ENCODE measurements around the gene BICC1. TPM values are rescaled to one million over a fixed set of nuclear protein-coding genes. Genes with fewer than 3 reads are reported as not detected.
A peak's percentile ranks its signal among the peaks of the same experiment; 100 is the strongest.

Gene BICC1
- total and polyA plus RNA-seq, 9 donors = 15.2 to 26.9 (median 19.7) TPM

DNA sequence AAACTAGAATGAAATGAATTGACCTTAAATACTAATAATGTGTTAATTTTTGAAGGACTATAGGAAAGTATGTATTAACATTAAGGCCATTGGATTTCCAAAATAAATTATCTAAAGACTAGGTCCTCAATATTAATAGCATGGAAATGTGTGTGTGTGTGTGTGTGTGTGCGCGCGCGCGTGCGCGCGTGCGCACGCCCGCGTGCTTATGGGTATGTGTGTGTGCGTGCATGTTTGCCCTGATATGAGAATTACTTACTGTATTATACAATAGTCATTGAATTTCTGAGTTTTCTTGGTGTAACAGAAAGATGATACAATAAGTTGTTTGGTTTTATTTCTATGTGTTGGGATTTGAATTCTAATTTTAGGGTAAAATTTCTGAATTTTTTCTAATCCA is 205.9 kb downstream of the BICC1 start:
- no CpG with 5 or more reads among the region's 13 CpGs for WGBS (ENCODE audit: insufficient coverage)
- no peaks in the 10 kb centered on the region for H3K36me3 ChIP-seq (ENCODE audit: control insufficient read depth, insufficient read depth, low read length)
- no peaks in the 10 kb centered on the region for H3K27me3 ChIP-seq (ENCODE audit: control insufficient read depth, insufficient read depth, low read length)
- DNase-seq = no peak
- no peak overlapping the region for H3K4me3 ChIP-seq (ENCODE audit: low read length)
- no peak overlapping the region for H3K27ac ChIP-seq (ENCODE audit: low read length)
- H3K4me1 ChIP-seq (ENCODE audit: control insufficient read depth, insufficient read depth, low read length) = peaks cover 9% of the 10 kb centered on the region
- H3K9me3 ChIP-seq (replicated peaks; ENCODE audit: control insufficient read depth, low read depth, low read length) = no peaks in the 10 kb centered on the region

GRCh38 chr10:58721601-58722281 is 209.1 kb downstream of the BICC1 start:
- H3K4me1 ChIP-seq (ENCODE audit: control insufficient read depth, insufficient read depth, low read length) = peaks cover 15% of the 10 kb centered on the region
- H3K27ac ChIP-seq (ENCODE audit: low read length) = peak overlapping the region; percentile 86
- no peaks in the 10 kb centered on the region for H3K9me3 ChIP-seq (replicated peaks; ENCODE audit: control insufficient read depth, low read depth, low read length)
- 15% methylated on average over 2 of the region's 4 CpGs for WGBS (ENCODE audit: insufficient coverage)
- H3K36me3 ChIP-seq (ENCODE audit: control insufficient read depth, insufficient read depth, low read length) = no peaks in the 10 kb centered on the region
- H3K4me3 ChIP-seq (ENCODE audit: low read length) = no peak overlapping the region
- no peaks in the 10 kb centered on the region for H3K27me3 ChIP-seq (ENCODE audit: control insufficient read depth, insufficient read depth, low read length)
- peak; percentile 97 for DNase-seq

- Histone ChIP-seq H3K36me3 (ENCODE audit: control insufficient read depth, insufficient read depth, low read length) (no peaks in the 10 kb centered on the region), H3K27me3 (ENCODE audit: control insufficient read depth, insufficient read depth, low read length) (no peaks in the 10 kb centered on the region), H3K9me3 (replicated peaks; ENCODE audit: control insufficient read depth, low read depth, low read length) (no peaks in the 10 kb centered on the region), H3K27ac (ENCODE audit: low read length) (peak overlapping the region; percentile 86), H3K4me1 (ENCODE audit: control insufficient read depth, insufficient read depth, low read length) (peaks cover 15% of the 10 kb centered on the region), H3K4me3 (ENCODE audit: low read length) (no peak overlapping the region)
- DNase-seq = peak; percentile 87
- WGBS (ENCODE audit: insufficient coverage) = 27% methylated on average over 2 of the region's 2 CpGs
These were observed 210.5 kb downstream of the BICC1 start for GRCh38 chr10:58723186-58723585.

GRCh38 chr10:58723966-58724365 is 211.3 kb downstream of the BICC1 start:
- Histone ChIP-seq H3K36me3 (ENCODE audit: control insufficient read depth, insufficient read depth, low read length) (no peaks in the 10 kb centered on the region), H3K27ac (ENCODE audit: low read length) (peak overlapping the region; percentile 86), H3K4me3 (ENCODE audit: low read length) (no peak overlapping the region), H3K4me1 (ENCODE audit: control insufficient read depth, insufficient read depth, low read length) (peaks cover 15% of the 10 kb centered on the region), H3K27me3 (ENCODE audit: control insufficient read depth, insufficient read depth, low read length) (no peaks in the 10 kb centered on the region), H3K9me3 (replicated peaks; ENCODE audit: control insufficient read depth, low read depth, low read length) (peaks cover 2% of the 10 kb centered on the region)
- DNase-seq = peak; percentile 92
- no CpG with 5 or more reads among the region's 1 CpG for WGBS (ENCODE audit: insufficient coverage)

GRCh38 chr10:58724781-58725180 is 212.1 kb downstream of the BICC1 start:
- H3K4me3 ChIP-seq (ENCODE audit: low read length) = no peak overlapping the region
- WGBS (ENCODE audit: insufficient coverage) = 100% methylated on average over 1 of the region's 5 CpGs
- H3K27ac ChIP-seq (ENCODE audit: low read length) = peak overlapping the region; percentile 86
- DNase-seq = no peak
- H3K27me3 ChIP-seq (ENCODE audit: control insufficient read depth, insufficient read depth, low read length) = no peaks in the 10 kb centered on the region
- peaks cover 4% of the 10 kb centered on the region for H3K9me3 ChIP-seq (replicated peaks; ENCODE audit: control insufficient read depth, low read depth, low read length)
- H3K36me3 ChIP-seq (ENCODE audit: control insufficient read depth, insufficient read depth, low read length) = no peaks in the 10 kb centered on the region
- peaks cover 15% of the 10 kb centered on the region for H3K4me1 ChIP-seq (ENCODE audit: control insufficient read depth, insufficient read depth, low read length)

- no peaks in the 10 kb centered on the region for H3K36me3 ChIP-seq (ENCODE audit: control insufficient read depth, insufficient read depth, low read length)
- DNase-seq = no peak
These were observed 213.2 kb downstream of the BICC1 start for GRCh38 chr10:58725901-58726300.

DNA sequence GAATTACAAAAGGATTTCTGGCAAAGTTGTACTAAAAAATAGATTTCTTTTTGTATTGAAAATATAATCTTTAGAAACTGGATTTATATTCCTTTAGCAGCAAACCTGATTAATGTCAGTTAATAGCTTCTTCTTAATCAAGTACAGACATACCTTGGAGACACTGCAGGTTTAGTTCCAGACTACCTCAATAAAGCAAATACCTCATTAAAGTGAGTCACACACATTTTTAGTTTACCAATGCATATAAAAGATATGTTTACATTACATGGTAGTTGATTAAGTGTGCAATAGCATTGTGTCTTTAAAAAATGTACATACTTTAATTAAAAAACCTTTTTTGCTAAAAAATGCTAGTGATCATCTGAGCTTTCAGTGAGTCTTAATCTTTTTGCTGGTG is 215.0 kb downstream of the BICC1 start:
- H3K4me1 ChIP-seq (ENCODE audit: control insufficient read depth, insufficient read depth, low read length) = peaks cover 6% of the 10 kb centered on the region
- H3K36me3 ChIP-seq (ENCODE audit: control insufficient read depth, insufficient read depth, low read length) = no peaks in the 10 kb centered on the region
- DNase-seq = no peak
- H3K4me3 ChIP-seq (ENCODE audit: low read length) = no peak overlapping the region
- no peak overlapping the region for H3K27ac ChIP-seq (ENCODE audit: low read length)
- H3K27me3 ChIP-seq (ENCODE audit: control insufficient read depth, insufficient read depth, low read length) = no peaks in the 10 kb centered on the region
- peaks cover 18% of the 10 kb centered on the region for H3K9me3 ChIP-seq (replicated peaks; ENCODE audit: control insufficient read depth, low read depth, low read length)

More at GRCh38 chr10:58725901-58726300, 213.2 kb downstream of the BICC1 start:
- no peak overlapping the region for H3K4me3 ChIP-seq (ENCODE audit: low read length)
- peaks cover 8% of the 10 kb centered on the region for H3K4me1 ChIP-seq (ENCODE audit: control insufficient read depth, insufficient read depth, low read length)
- H3K9me3 ChIP-seq (replicated peaks; ENCODE audit: control insufficient read depth, low read depth, low read length) = peaks cover 12% of the 10 kb centered on the region
- H3K27ac ChIP-seq (ENCODE audit: low read length) = no peak overlapping the region
- H3K27me3 ChIP-seq (ENCODE audit: control insufficient read depth, insufficient read depth, low read length) = no peaks in the 10 kb centered on the region

- Histone ChIP-seq H3K36me3 (ENCODE audit: control insufficient read depth, insufficient read depth, low read length) (no peaks in the 10 kb centered on the region), H3K9me3 (replicated peaks; ENCODE audit: control insufficient read depth, low read depth, low read length) (peaks cover 18% of the 10 kb centered on the region), H3K27ac (ENCODE audit: low read length) (no peak overlapping the region), H3K4me3 (ENCODE audit: low read length) (no peak overlapping the region), H3K4me1 (ENCODE audit: control insufficient read depth, insufficient read depth, low read length) (no peaks in the 10 kb centered on the region), H3K27me3 (ENCODE audit: control insufficient read depth, insufficient read depth, low read length) (no peaks in the 10 kb centered on the region)
- no peak for DNase-seq
- 96% methylated on average over 3 of the region's 3 CpGs for WGBS (ENCODE audit: insufficient coverage)
These were observed 218.6 kb downstream of the BICC1 start for GRCh38 chr10:58731276-58731675.

DNA sequence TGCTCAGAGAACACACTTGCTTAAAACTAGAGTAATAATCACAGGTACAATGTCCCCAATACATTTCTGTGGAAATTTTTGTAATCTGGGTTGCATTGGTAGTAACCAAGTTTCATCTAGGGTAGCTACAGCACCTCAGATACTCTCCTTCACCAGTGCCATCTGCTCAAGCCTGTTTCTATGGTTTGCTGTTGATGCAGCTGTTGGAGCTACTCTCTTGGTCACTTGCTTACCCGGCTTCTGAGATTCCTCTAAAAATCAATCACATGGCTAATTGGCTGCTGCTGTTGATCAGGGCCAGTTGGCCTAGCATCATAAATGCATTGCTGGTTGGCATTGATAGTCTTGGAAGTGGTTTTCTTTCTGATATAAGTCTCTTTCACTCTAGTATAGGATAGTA is 220.8 kb downstream of the BICC1 start:
- no peak for DNase-seq
- no peak overlapping the region for H3K27ac ChIP-seq (ENCODE audit: low read length)
- WGBS (ENCODE audit: insufficient coverage) = 80% methylated on average over 1 of the region's 1 CpG
- no peaks in the 10 kb centered on the region for H3K36me3 ChIP-seq (ENCODE audit: control insufficient read depth, insufficient read depth, low read length)
- no peak overlapping the region for H3K4me3 ChIP-seq (ENCODE audit: low read length)
- peaks cover 18% of the 10 kb centered on the region for H3K9me3 ChIP-seq (replicated peaks; ENCODE audit: control insufficient read depth, low read depth, low read length)
- H3K4me1 ChIP-seq (ENCODE audit: control insufficient read depth, insufficient read depth, low read length) = no peaks in the 10 kb centered on the region
- no peaks in the 10 kb centered on the region for H3K27me3 ChIP-seq (ENCODE audit: control insufficient read depth, insufficient read depth, low read length)

DNA sequence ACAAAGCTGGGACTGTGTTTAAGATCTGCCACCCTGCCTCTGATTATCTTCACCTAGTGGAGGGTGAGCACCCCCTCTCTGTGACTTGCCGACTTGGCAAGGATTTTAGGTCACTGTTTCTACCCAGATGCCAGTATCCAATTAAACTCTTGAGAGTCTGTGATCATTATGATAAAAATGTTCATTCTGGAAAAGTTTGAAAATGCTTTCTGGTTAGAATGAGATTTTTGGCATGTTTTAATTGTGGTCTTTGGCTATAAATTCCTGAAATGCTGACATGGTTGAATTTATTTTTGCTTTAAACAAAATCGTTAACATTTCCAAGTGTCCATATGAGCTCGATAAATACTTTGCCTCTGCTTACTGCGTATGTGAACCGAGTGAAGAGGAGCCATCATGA is 221.4 kb downstream of the BICC1 start:
- no peak for DNase-seq
- H3K27ac ChIP-seq (ENCODE audit: low read length) = peak overlapping the region; percentile 17

DNA sequence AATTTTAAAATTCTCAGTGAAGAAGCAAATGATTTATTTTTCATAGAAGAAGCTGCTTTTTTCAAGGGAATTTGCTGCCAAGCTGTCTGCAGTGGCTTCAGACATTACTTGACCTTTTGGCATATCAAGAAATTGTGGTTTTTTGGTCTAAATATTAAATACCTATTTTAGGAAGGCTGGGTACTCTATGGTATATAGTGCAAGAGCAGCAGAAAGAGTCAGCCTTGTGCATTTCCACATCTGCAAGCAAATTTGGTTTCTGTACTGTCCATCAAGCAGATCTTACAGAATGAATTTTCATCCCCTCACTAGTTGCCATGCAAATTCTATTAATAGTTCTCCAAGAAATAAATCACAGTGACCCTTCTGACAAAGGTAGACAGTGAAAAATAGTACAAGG is 222.0 kb downstream of the BICC1 start:
- Histone ChIP-seq H3K4me1 (ENCODE audit: control insufficient read depth, insufficient read depth, low read length) (no peaks in the 10 kb centered on the region), H3K27ac (ENCODE audit: low read length) (peak overlapping the region; percentile 17), H3K36me3 (ENCODE audit: control insufficient read depth, insufficient read depth, low read length) (no peaks in the 10 kb centered on the region), H3K4me3 (ENCODE audit: low read length) (no peak overlapping the region), H3K27me3 (ENCODE audit: control insufficient read depth, insufficient read depth, low read length) (no peaks in the 10 kb centered on the region), H3K9me3 (replicated peaks; ENCODE audit: control insufficient read depth, low read depth, low read length) (peaks cover 15% of the 10 kb centered on the region)
- DNase-seq = no peak

More for the DNA sequence above, 221.4 kb downstream of the BICC1 start:
- WGBS (ENCODE audit: insufficient coverage) = no CpG with 5 or more reads among the region's 5 CpGs
- Histone ChIP-seq H3K4me1 (ENCODE audit: control insufficient read depth, insufficient read depth, low read length) (no peaks in the 10 kb centered on the region), H3K27me3 (ENCODE audit: control insufficient read depth, insufficient read depth, low read length) (no peaks in the 10 kb centered on the region), H3K9me3 (replicated peaks; ENCODE audit: control insufficient read depth, low read depth, low read length) (peaks cover 15% of the 10 kb centered on the region), H3K36me3 (ENCODE audit: control insufficient read depth, insufficient read depth, low read length) (no peaks in the 10 kb centered on the region), H3K4me3 (ENCODE audit: low read length) (no peak overlapping the region)

Data from muscle of leg (tissue), 11 donors.